ENCODE results near the gene ARHGEF2. TPM values are rescaled to one million over a fixed set of nuclear protein-coding genes. Genes with fewer than 3 reads are reported as not detected.

Gene ARHGEF2
- total and polyA plus RNA-seq, 5 donors from 2014 or later: 16.1 to 108 (median 16.4) TPM

GRCh38 chr1:156019946-156020292 is 41.6 kb upstream of the ARHGEF2 start:
- DNase-seq: no peak
- ATAC-seq (ENCODE audit: low read depth in 2 of 2): no peak
- peaks cover 5% of the 10 kb centered on the region for H3K27me3 Mint-ChIP-seq
- no peaks in the 10 kb centered on the region for H3K9me3 Mint-ChIP-seq
- H3K27ac Mint-ChIP-seq: peak overlapping the region; percentile 57 to 99 (median 96)
- peaks cover 14% of the 10 kb centered on the region for H3K4me1 ChIP-seq (ENCODE audit: control insufficient read depth, insufficient read depth, low read length, poor library complexity, severe bottlenecking)
- peaks cover 16% of the 10 kb centered on the region for H3K36me3 Mint-ChIP-seq
- H3K27me3 ChIP-seq (ENCODE audit: control insufficient read depth, insufficient read depth, low read length): no peaks in the 10 kb centered on the region
- H3K4me3 Mint-ChIP-seq: peak overlapping the region; percentile 96 to 100 (median 99)
- peak overlapping the region; percentile 76 for H3K27ac ChIP-seq (ENCODE audit: insufficient read depth, low read length, poor library complexity, severe bottlenecking)
- H3K4me1 Mint-ChIP-seq: peaks cover 14 to 36% (median 22%) of the 10 kb centered on the region in 4 donors
- no peaks in the 10 kb centered on the region for H3K9me3 ChIP-seq (ENCODE audit: control insufficient read depth in 2 of 2, low read length in 2 of 2)
- H3K4me3 ChIP-seq (ENCODE audit: low read depth, low read length): peak overlapping the region; percentile 86
- H3K36me3 ChIP-seq (ENCODE audit: control insufficient read depth, insufficient read depth, low read length): peaks cover 13% of the 10 kb centered on the region

GRCh38 chr1:156014829-156015228 is 36.5 kb upstream of the ARHGEF2 start:
- Mint-ChIP-seq H3K36me3 (peaks cover 45% of the 10 kb centered on the region), H3K4me1 (peaks cover 8 to 28% (median 21%) of the 10 kb centered on the region in 4 donors)
- peaks cover 3% of the 10 kb centered on the region for H3K4me1 ChIP-seq (ENCODE audit: control insufficient read depth, insufficient read depth, low read length, poor library complexity, severe bottlenecking)

DNA sequence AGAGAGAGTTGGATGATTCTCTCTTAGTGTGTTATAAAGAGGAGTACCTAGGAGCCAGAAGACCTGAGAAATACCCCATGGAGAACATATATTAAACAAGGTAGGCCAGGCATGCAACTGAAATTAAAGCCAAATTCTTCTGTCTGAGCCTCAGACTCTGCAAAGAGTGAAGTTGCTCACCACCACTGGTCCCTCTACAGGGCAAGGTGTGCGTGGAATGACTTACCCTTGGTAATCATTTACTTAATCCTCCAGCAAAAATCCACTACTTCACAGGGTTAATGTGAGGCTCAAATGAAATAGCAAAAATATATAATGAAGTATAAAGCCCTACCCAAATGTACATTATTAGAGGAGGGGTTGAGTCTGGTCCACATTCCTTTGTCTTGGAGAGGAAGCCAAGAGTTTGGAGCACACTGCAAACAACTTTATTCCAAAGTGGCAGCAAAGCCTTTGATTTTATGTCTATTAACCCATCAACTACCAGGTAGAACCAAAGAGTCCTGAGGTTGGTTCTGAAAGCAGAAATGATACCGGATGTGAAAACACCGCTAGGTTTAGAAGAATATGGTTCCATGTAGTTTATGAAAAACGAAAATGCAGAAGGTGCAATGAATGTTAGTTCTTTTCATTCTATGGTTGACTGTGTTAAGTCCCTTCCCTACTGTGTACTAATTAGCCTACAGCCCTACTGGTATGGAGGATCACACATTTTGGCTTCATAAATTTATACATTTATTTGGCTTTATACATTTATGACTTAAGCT is 33.9 kb upstream of the ARHGEF2 start:
- Mint-ChIP-seq H3K9me3 (no peaks in the 10 kb centered on the region), H3K27me3 (no peaks in the 10 kb centered on the region), H3K4me1 (peaks cover 5 to 17% (median 11%) of the 10 kb centered on the region in 4 donors), H3K4me3 (no peak overlapping the region), H3K27ac (no peak overlapping the region), H3K36me3 (peaks cover 43% of the 10 kb centered on the region)
- H3K4me3 ChIP-seq (ENCODE audit: low read depth, low read length): no peak overlapping the region
- no peak overlapping the region for H3K27ac ChIP-seq (ENCODE audit: insufficient read depth, low read length, poor library complexity, severe bottlenecking)
- no peaks in the 10 kb centered on the region for H3K27me3 ChIP-seq (ENCODE audit: control insufficient read depth, insufficient read depth, low read length)
- no peaks in the 10 kb centered on the region for H3K9me3 ChIP-seq (ENCODE audit: control insufficient read depth in 2 of 2, low read length in 2 of 2)
- no peaks in the 10 kb centered on the region for H3K4me1 ChIP-seq (ENCODE audit: control insufficient read depth, insufficient read depth, low read length, poor library complexity, severe bottlenecking)
- no peak for DNase-seq
- peaks cover 69% of the 10 kb centered on the region for H3K36me3 ChIP-seq (ENCODE audit: control insufficient read depth, insufficient read depth, low read length)
- ATAC-seq (ENCODE audit: low read depth in 2 of 2): no peak

More at GRCh38 chr1:156014829-156015228, 36.5 kb upstream of the ARHGEF2 start:
- no peaks in the 10 kb centered on the region for H3K9me3 ChIP-seq (ENCODE audit: control insufficient read depth in 2 of 2, low read length in 2 of 2)
- DNase-seq (no peak), ATAC-seq (ENCODE audit: low read depth in 2 of 2) (no peak)
- no peak overlapping the region for H3K27ac ChIP-seq (ENCODE audit: insufficient read depth, low read length, poor library complexity, severe bottlenecking)
- H3K27ac Mint-ChIP-seq: peak overlapping the region in 1 of 3 donors; percentile 62
- no peak overlapping the region for H3K4me3 Mint-ChIP-seq
- peaks cover 59% of the 10 kb centered on the region for H3K36me3 ChIP-seq (ENCODE audit: control insufficient read depth, insufficient read depth, low read length)
- no peaks in the 10 kb centered on the region for H3K9me3 Mint-ChIP-seq
- H3K27me3 ChIP-seq (ENCODE audit: control insufficient read depth, insufficient read depth, low read length): no peaks in the 10 kb centered on the region
- H3K27me3 Mint-ChIP-seq: peaks cover under 1% of the 10 kb centered on the region
- H3K4me3 ChIP-seq (ENCODE audit: low read depth, low read length): no peak overlapping the region

DNA sequence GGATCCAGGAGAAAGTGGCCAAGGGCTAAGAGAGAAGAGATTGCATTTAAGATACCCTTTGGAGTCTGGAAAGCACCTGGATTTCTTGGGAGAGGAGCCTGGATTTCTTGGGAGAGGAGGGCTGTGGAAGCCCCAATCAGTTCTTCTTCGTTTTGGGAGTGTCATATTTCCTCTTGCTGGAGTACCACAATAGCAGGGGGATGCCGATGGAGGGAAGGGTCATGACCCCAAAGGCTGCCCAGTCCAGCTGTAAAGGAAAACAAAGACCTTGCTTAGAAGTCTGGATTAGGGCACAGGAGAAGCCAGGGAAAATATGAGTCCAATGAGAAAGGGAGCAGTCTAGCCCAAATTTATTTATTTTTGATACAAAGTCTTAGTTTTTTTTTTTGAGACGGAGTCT is 31.1 kb upstream of the ARHGEF2 start:
- Mint-ChIP-seq H3K9me3 (no peaks in the 10 kb centered on the region), H3K36me3 (peaks cover 35% of the 10 kb centered on the region), H3K4me1 (peaks cover 0 to 21% (median 15%) of the 10 kb centered on the region in 4 donors), H3K27me3 (no peaks in the 10 kb centered on the region), H3K27ac (no peak overlapping the region), H3K4me3 (no peak overlapping the region)
- ATAC-seq (ENCODE audit: low read depth in 2 of 2): no peak
- no peaks in the 10 kb centered on the region for H3K27me3 ChIP-seq (ENCODE audit: control insufficient read depth, insufficient read depth, low read length)
- H3K4me1 ChIP-seq (ENCODE audit: control insufficient read depth, insufficient read depth, low read length, poor library complexity, severe bottlenecking): peaks cover 10% of the 10 kb centered on the region
- peaks cover 61% of the 10 kb centered on the region for H3K36me3 ChIP-seq (ENCODE audit: control insufficient read depth, insufficient read depth, low read length)
- H3K4me3 ChIP-seq (ENCODE audit: low read depth, low read length): no peak overlapping the region
- no peaks in the 10 kb centered on the region for H3K9me3 ChIP-seq (ENCODE audit: control insufficient read depth in 2 of 2, low read length in 2 of 2)
- H3K27ac ChIP-seq (ENCODE audit: insufficient read depth, low read length, poor library complexity, severe bottlenecking): no peak overlapping the region
- DNase-seq: no peak

- H3K4me1 ChIP-seq (ENCODE audit: control insufficient read depth, insufficient read depth, low read length, poor library complexity, severe bottlenecking): peaks cover 10% of the 10 kb centered on the region
- Mint-ChIP-seq H3K36me3 (peaks cover 25% of the 10 kb centered on the region), H3K27me3 (no peaks in the 10 kb centered on the region), H3K4me1 (peaks cover 0 to 18% (median 13%) of the 10 kb centered on the region in 4 donors), H3K27ac (no peak overlapping the region), H3K4me3 (no peak overlapping the region), H3K9me3 (no peaks in the 10 kb centered on the region)
- DNase-seq (no peak), ATAC-seq (ENCODE audit: low read depth in 2 of 2) (no peak)
- H3K27me3 ChIP-seq (ENCODE audit: control insufficient read depth, insufficient read depth, low read length): no peaks in the 10 kb centered on the region
- H3K9me3 ChIP-seq (ENCODE audit: control insufficient read depth in 2 of 2, low read length in 2 of 2): no peaks in the 10 kb centered on the region
- H3K36me3 ChIP-seq (ENCODE audit: control insufficient read depth, insufficient read depth, low read length): peaks cover 36% of the 10 kb centered on the region
- no peak overlapping the region for H3K27ac ChIP-seq (ENCODE audit: insufficient read depth, low read length, poor library complexity, severe bottlenecking)
- H3K4me3 ChIP-seq (ENCODE audit: low read depth, low read length): no peak overlapping the region
These were observed 28.5 kb upstream of the ARHGEF2 start for GRCh38 chr1:156006666-156007376.

DNA sequence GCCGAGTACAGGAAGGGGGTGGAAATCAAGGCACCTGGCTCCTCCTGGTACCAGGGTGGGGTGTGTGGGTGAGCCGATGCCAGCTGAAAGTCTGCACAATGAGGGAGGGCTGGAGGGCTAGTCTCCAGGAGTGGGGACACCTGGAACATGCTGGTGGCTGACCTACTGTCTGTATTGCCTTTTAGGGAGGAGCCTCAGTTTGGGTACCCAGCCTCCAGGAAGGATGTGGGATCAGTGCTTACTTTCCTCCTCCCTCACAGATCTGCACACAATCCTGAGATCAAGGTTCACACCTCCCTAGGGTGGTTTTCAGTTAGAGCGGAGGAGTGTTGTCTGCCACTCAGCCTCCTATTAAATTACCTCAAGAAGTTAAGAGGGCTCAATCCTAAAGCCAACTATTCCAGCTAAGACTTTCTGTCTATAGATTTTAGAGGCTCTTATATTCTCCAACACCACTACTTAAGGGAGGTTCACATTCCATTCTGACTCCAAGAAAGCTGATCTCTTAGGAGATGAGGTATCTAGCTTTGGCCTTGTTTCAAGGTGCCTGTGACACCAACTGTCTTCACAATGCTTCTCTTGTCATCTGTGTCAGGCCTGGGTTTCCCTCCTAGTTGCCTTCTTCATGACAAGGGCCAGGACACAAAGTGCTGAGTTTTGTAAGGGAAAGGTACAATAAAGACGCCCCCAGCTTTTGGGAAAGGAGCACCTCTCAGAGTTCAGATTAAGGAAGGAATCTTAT is 26.7 kb upstream of the ARHGEF2 start:
- no peak overlapping the region for H3K27ac ChIP-seq (ENCODE audit: insufficient read depth, low read length, poor library complexity, severe bottlenecking)
- ATAC-seq (ENCODE audit: low read depth in 2 of 2) (peak in 1 of 2 donors; percentile 26), DNase-seq (peak in 1 of 3 donors; percentile 40)
- peak overlapping the region in 2 of 3 donors; percentile 43 to 75 for H3K27ac Mint-ChIP-seq
- no peak overlapping the region for H3K4me3 ChIP-seq (ENCODE audit: low read depth, low read length)
- H3K27me3 ChIP-seq (ENCODE audit: control insufficient read depth, insufficient read depth, low read length): no peaks in the 10 kb centered on the region
- H3K9me3 ChIP-seq (ENCODE audit: control insufficient read depth in 2 of 2, low read length in 2 of 2): no peaks in the 10 kb centered on the region
- peaks cover 20% of the 10 kb centered on the region for H3K36me3 ChIP-seq (ENCODE audit: control insufficient read depth, insufficient read depth, low read length)
- H3K4me1 Mint-ChIP-seq: peaks cover 0 to 18% (median 8%) of the 10 kb centered on the region in 4 donors
- peaks cover 10% of the 10 kb centered on the region for H3K4me1 ChIP-seq (ENCODE audit: control insufficient read depth, insufficient read depth, low read length, poor library complexity, severe bottlenecking)
- H3K36me3 Mint-ChIP-seq: peaks cover 9% of the 10 kb centered on the region
- no peak overlapping the region for H3K4me3 Mint-ChIP-seq
- no peaks in the 10 kb centered on the region for H3K9me3 Mint-ChIP-seq
- no peaks in the 10 kb centered on the region for H3K27me3 Mint-ChIP-seq

- Mint-ChIP-seq H3K36me3 (peaks cover 9% of the 10 kb centered on the region), H3K27me3 (no peaks in the 10 kb centered on the region), H3K4me1 (peaks cover 0 to 18% (median 8%) of the 10 kb centered on the region in 4 donors), H3K4me3 (no peak overlapping the region), H3K27ac (peak overlapping the region in 1 of 3 donors; percentile 40), H3K9me3 (no peaks in the 10 kb centered on the region)
- Histone ChIP-seq H3K4me3 (ENCODE audit: low read depth, low read length) (no peak overlapping the region), H3K4me1 (ENCODE audit: control insufficient read depth, insufficient read depth, low read length, poor library complexity, severe bottlenecking) (peaks cover 10% of the 10 kb centered on the region), H3K27me3 (ENCODE audit: control insufficient read depth, insufficient read depth, low read length) (no peaks in the 10 kb centered on the region), H3K9me3 (ENCODE audit: control insufficient read depth in 2 of 2, low read length in 2 of 2) (no peaks in the 10 kb centered on the region), H3K36me3 (ENCODE audit: control insufficient read depth, insufficient read depth, low read length) (peaks cover 12% of the 10 kb centered on the region), H3K27ac (ENCODE audit: insufficient read depth, low read length, poor library complexity, severe bottlenecking) (no peak overlapping the region)
- no peak for ATAC-seq (ENCODE audit: low read depth in 2 of 2)
- DNase-seq: no peak
These were observed 25.5 kb upstream of the ARHGEF2 start for GRCh38 chr1:156003923-156004188.

Data from CD4-positive, CD25-positive, alpha-beta regulatory T cell (primary cell).